ENCODE measurements around the gene FBXO10.
"Not testable (repeated sequence)": the region's sequence is repeated elsewhere in the genome, so short reads cannot be mapped to it uniquely, and the experiment has no call there.

DNA sequence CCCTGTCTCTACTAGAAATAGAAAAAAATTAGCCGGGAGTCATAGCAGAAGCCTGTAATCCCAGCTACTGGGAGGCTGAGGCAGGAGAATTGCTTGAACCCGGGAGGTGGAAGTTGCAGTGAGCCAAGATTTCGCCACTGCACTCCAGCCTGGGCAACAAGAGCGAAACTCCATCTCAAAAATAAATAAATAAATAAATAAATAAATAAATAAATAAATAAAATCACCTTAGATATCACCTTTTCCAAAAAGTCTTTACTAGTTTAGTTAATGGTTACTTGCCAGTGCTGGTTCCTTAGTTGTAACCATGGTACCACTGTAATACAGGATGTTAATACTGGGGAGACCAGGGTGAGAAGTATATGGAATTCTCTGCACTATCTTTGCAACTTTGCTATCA, 25.9 kb upstream of the FBXO10 start:
- not testable (repeated sequence) for TF ChIP-seq POLR2A (IDR thresholded peaks at IDR 0.05; ENCODE audit: low read depth, low read length); FOS (IDR thresholded peaks at IDR 0.05; ENCODE audit: low read depth, low read length); BHLHE40 (IDR thresholded peaks at IDR 0.05; ENCODE audit: low read depth, low read length); RCOR1 (IDR thresholded peaks at IDR 0.05; ENCODE audit: insufficient replicate concordance, low read length); CEBPB (IDR thresholded peaks at IDR 0.05; ENCODE audit: low read depth, low read length); CHD1 (IDR thresholded peaks at IDR 0.05; ENCODE audit: low read depth, low read length); MAFK (IDR thresholded peaks at IDR 0.05; ENCODE audit: low read depth, low read length); RAD21 (IDR thresholded peaks at IDR 0.05; ENCODE audit: low read length); MXI1 (IDR thresholded peaks at IDR 0.05; ENCODE audit: borderline replicate concordance, low read depth, low read length)
- TF ChIP-seq, protein P1, sequence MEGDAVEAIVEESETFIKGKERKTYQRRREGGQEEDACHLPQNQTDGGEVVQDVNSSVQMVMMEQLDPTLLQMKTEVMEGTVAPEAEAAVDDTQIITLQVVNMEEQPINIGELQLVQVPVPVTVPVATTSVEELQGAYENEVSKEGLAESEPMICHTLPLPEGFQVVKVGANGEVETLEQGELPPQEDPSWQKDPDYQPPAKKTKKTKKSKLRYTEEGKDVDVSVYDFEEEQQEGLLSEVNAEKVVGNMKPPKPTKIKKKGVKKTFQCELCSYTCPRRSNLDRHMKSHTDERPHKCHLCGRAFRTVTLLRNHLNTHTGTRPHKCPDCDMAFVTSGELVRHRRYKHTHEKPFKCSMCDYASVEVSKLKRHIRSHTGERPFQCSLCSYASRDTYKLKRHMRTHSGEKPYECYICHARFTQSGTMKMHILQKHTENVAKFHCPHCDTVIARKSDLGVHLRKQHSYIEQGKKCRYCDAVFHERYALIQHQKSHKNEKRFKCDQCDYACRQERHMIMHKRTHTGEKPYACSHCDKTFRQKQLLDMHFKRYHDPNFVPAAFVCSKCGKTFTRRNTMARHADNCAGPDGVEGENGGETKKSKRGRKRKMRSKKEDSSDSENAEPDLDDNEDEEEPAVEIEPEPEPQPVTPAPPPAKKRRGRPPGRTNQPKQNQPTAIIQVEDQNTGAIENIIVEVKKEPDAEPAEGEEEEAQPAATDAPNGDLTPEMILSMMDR (conservative IDR thresholded peaks at IDR 0.05; ENCODE audit: low read depth, low read length), result not testable (repeated sequence)
- TF ChIP-seq, protein P2, sequence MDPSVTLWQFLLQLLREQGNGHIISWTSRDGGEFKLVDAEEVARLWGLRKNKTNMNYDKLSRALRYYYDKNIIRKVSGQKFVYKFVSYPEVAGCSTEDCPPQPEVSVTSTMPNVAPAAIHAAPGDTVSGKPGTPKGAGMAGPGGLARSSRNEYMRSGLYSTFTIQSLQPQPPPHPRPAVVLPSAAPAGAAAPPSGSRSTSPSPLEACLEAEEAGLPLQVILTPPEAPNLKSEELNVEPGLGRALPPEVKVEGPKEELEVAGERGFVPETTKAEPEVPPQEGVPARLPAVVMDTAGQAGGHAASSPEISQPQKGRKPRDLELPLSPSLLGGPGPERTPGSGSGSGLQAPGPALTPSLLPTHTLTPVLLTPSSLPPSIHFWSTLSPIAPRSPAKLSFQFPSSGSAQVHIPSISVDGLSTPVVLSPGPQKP (IDR thresholded peaks at IDR 0.05; ENCODE audit: borderline replicate concordance, low read depth, low read length), result not testable (repeated sequence)
- TF ChIP-seq, protein P3, sequence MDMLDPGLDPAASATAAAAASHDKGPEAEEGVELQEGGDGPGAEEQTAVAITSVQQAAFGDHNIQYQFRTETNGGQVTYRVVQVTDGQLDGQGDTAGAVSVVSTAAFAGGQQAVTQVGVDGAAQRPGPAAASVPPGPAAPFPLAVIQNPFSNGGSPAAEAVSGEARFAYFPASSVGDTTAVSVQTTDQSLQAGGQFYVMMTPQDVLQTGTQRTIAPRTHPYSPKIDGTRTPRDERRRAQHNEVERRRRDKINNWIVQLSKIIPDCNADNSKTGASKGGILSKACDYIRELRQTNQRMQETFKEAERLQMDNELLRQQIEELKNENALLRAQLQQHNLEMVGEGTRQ (IDR thresholded peaks at IDR 0.05; ENCODE audit: low read depth, low read length), result not testable (repeated sequence)

All from IMR-90 (cell line).